ENCODE data around the gene CHURC1. TPM values are rescaled to one million over a fixed set of nuclear protein-coding genes. Genes with fewer than 3 reads are reported as not detected.

CHURC1 gene
- total and polyA plus RNA-seq, 4 donors = 37.2 to 62.6 (median 46.9) TPM

DNA sequence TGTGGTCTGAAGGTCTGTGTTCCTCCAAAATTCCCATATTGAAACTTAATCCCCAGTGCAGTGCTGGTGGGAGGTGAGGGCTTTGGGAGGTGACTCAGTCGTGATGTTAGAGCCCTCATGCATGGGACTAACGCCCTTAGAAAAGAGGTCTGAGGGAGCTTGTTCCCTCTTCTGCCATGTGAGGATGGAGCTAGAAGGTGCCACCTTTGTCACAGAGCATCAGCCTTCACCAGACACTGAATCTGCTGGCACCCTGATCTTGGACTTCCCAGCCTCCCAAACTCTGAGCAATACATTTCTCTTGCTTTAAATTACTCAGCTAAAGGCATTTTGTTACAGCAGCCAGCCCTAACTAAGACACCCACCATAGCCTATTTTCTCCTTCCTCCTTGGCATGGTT, 43.9 kb downstream of the CHURC1 start:
- Histone ChIP-seq H3K27me3 (ENCODE audit: control insufficient read depth in 3 of 3, insufficient read depth in 3 of 3, low read length in 2 of 3) (no peaks in the 10 kb centered on the region), H3K36me3 (ENCODE audit: control insufficient read depth in 4 of 4, insufficient read depth in 4 of 4, low read length in 4 of 4) (no peaks in the 10 kb centered on the region), H3K4me3 (no peak overlapping the region), H3K9ac (ENCODE audit: insufficient read depth in 1 of 2, low read length in 2 of 2) (no peak overlapping the region), H3K4me1 (ENCODE audit: control insufficient read depth in 5 of 5, insufficient read depth in 5 of 5, low read length in 5 of 5) (peaks cover 0 to 4% (median 0%) of the 10 kb centered on the region in 5 donors), H3K27ac (ENCODE audit: low read depth in 1 of 2, low read length in 1 of 2) (no peak overlapping the region), H3K9me3 (ENCODE audit: control insufficient read depth in 4 of 4, insufficient read depth in 3 of 4, low read length in 3 of 4) (no peaks in the 10 kb centered on the region)
- TF ChIP-seq, protein P1, sequence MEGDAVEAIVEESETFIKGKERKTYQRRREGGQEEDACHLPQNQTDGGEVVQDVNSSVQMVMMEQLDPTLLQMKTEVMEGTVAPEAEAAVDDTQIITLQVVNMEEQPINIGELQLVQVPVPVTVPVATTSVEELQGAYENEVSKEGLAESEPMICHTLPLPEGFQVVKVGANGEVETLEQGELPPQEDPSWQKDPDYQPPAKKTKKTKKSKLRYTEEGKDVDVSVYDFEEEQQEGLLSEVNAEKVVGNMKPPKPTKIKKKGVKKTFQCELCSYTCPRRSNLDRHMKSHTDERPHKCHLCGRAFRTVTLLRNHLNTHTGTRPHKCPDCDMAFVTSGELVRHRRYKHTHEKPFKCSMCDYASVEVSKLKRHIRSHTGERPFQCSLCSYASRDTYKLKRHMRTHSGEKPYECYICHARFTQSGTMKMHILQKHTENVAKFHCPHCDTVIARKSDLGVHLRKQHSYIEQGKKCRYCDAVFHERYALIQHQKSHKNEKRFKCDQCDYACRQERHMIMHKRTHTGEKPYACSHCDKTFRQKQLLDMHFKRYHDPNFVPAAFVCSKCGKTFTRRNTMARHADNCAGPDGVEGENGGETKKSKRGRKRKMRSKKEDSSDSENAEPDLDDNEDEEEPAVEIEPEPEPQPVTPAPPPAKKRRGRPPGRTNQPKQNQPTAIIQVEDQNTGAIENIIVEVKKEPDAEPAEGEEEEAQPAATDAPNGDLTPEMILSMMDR (IDR thresholded peaks at IDR 0.05; ENCODE audit: control extremely low read depth, extremely low read depth) = no peak
- 92 to 100% methylated on average over 2 of the region's 2 CpGs for WGBS, 2 donors
- ATAC-seq (ENCODE audit: insufficient read depth, low FRiP score) = no peak
- DNase-seq = no peak

DNA sequence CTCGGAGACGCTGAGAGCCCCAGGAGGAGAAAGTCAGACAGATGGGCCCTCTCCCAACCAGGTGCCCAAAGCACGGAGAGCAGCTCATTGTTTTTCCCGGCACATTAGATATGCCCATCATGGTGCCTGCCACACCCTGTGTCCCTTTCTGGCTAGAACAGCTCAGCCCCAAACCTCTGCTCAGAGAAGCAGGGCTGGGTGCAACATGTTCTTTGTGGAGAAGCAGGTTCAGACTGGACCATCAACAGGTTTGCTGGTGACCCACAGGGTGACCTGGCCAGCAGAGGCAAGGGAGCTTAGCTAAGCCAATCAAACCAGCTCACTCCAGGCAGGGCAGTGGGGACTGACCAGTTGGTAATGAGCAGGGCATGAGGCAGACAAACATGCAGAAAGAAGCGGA, 44.5 kb downstream of the CHURC1 start:
- Histone ChIP-seq H3K4me1 (ENCODE audit: control insufficient read depth in 5 of 5, insufficient read depth in 5 of 5, low read length in 5 of 5) (peaks cover 0 to 4% (median 0%) of the 10 kb centered on the region in 5 donors), H3K9me3 (ENCODE audit: control insufficient read depth in 4 of 4, insufficient read depth in 3 of 4, low read length in 3 of 4) (no peaks in the 10 kb centered on the region), H3K4me3 (no peak overlapping the region), H3K36me3 (ENCODE audit: control insufficient read depth in 4 of 4, insufficient read depth in 4 of 4, low read length in 4 of 4) (no peaks in the 10 kb centered on the region), H3K9ac (ENCODE audit: insufficient read depth in 1 of 2, low read length in 2 of 2) (no peak overlapping the region), H3K27ac (ENCODE audit: low read depth in 1 of 2, low read length in 1 of 2) (no peak overlapping the region), H3K27me3 (ENCODE audit: control insufficient read depth in 3 of 3, insufficient read depth in 3 of 3, low read length in 2 of 3) (no peaks in the 10 kb centered on the region)
- TF ChIP-seq, protein P1 (IDR thresholded peaks at IDR 0.05; ENCODE audit: control extremely low read depth, extremely low read depth) = no peak
- ATAC-seq (ENCODE audit: insufficient read depth, low FRiP score) (no peak), DNase-seq (no peak)
- 96 to 97% methylated on average over 5 of the region's 5 CpGs for WGBS, 2 donors

DNA sequence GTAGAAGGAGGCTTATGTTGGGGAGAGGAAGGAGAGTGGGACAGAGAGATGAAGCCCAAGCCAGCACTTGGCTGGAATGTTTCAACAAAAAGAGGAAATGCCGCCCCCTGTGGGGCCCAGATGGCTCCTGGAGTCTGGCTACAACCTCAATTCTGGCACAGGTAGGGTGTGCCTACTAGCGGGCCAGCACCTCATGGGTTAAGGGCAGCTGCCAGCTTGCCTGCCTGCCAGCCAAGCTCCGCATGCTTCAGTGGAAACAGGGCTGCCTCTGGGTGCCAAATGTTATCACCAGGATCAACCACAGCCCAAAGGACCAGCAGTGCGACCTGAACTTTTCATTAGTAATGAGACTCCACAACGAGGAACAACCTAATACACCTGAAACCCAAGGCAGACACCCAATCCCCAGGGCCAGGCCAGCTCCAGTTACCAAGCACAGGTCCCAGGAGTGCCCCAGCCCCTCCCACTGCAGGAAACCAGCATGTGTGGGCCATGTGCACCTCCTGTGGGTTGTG, 46.6 kb downstream of the CHURC1 start:
- H3K36me3 ChIP-seq (ENCODE audit: control insufficient read depth in 4 of 4, insufficient read depth in 4 of 4, low read length in 4 of 4) = no peaks in the 10 kb centered on the region
- no peak overlapping the region for H3K9ac ChIP-seq (ENCODE audit: insufficient read depth in 1 of 2, low read length in 2 of 2)
- 67 to 68% methylated on average over 5 of the region's 5 CpGs for WGBS, 2 donors
- no peak overlapping the region for H3K27ac ChIP-seq (ENCODE audit: low read depth in 1 of 2, low read length in 1 of 2)
- DNase-seq (no peak), ATAC-seq (ENCODE audit: insufficient read depth, low FRiP score) (no peak)
- H3K9me3 ChIP-seq (ENCODE audit: control insufficient read depth in 4 of 4, insufficient read depth in 3 of 4, low read length in 3 of 4) = no peaks in the 10 kb centered on the region
- H3K4me3 ChIP-seq = no peak overlapping the region
- no peaks in the 10 kb centered on the region for H3K27me3 ChIP-seq (ENCODE audit: control insufficient read depth in 3 of 3, insufficient read depth in 3 of 3, low read length in 2 of 3)
- TF ChIP-seq, protein P1 (IDR thresholded peaks at IDR 0.05; ENCODE audit: control extremely low read depth, extremely low read depth) = no peak
- peaks cover 0 to 4% (median 0%) of the 10 kb centered on the region in 5 donors for H3K4me1 ChIP-seq (ENCODE audit: control insufficient read depth in 5 of 5, insufficient read depth in 5 of 5, low read length in 5 of 5)

DNA sequence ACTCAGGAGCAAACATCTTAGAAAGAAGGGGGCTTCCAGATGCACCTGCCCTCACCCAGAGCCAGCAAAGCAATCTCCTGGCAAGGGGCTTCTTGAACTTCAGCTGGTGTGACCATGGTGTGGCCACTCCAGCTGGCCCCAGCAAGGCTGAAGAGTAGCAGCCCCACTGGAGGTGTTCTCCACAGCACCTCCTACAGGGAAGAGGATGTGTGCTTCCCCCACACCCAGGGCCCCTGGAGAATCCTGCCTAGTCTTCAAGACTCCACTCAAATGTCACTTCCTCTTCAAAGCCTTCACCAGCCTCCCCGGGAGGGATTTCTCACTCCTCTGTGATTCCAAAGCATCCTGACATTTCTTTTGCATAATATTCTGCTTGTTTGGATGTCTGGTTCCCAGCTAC, 49.4 kb downstream of the CHURC1 start:
- 40 to 44% methylated on average over 1 of the region's 1 CpG for WGBS, 2 donors
- no peak for DNase-seq
- ATAC-seq (ENCODE audit: insufficient read depth, low FRiP score) = no peak
- Histone ChIP-seq H3K27ac (ENCODE audit: low read depth in 1 of 2, low read length in 1 of 2) (no peak overlapping the region), H3K27me3 (ENCODE audit: control insufficient read depth in 3 of 3, insufficient read depth in 3 of 3, low read length in 2 of 3) (no peaks in the 10 kb centered on the region), H3K9ac (ENCODE audit: insufficient read depth in 1 of 2, low read length in 2 of 2) (no peak overlapping the region), H3K4me3 (no peak overlapping the region), H3K36me3 (ENCODE audit: control insufficient read depth in 4 of 4, insufficient read depth in 4 of 4, low read length in 4 of 4) (no peaks in the 10 kb centered on the region), H3K4me1 (ENCODE audit: control insufficient read depth in 5 of 5, insufficient read depth in 5 of 5, low read length in 5 of 5) (peaks cover 0 to 4% (median 0%) of the 10 kb centered on the region in 5 donors), H3K9me3 (ENCODE audit: control insufficient read depth in 4 of 4, insufficient read depth in 3 of 4, low read length in 3 of 4) (no peaks in the 10 kb centered on the region)
- TF ChIP-seq, protein P1 (IDR thresholded peaks at IDR 0.05; ENCODE audit: control extremely low read depth, extremely low read depth) = no peak

Data from lung (tissue), 12 donors.